ENCODE results near the gene KBTBD8. TPM values are rescaled to one million over a fixed set of nuclear protein-coding genes. Genes with fewer than 3 reads are reported as not detected.

The KBTBD8 gene
- total and polyA plus RNA-seq, 2 of the 13 experiments (the other 11 are each of a cell fraction or from before 2014, with no cell fraction given) = 1.1 to 7.6 TPM

DNA sequence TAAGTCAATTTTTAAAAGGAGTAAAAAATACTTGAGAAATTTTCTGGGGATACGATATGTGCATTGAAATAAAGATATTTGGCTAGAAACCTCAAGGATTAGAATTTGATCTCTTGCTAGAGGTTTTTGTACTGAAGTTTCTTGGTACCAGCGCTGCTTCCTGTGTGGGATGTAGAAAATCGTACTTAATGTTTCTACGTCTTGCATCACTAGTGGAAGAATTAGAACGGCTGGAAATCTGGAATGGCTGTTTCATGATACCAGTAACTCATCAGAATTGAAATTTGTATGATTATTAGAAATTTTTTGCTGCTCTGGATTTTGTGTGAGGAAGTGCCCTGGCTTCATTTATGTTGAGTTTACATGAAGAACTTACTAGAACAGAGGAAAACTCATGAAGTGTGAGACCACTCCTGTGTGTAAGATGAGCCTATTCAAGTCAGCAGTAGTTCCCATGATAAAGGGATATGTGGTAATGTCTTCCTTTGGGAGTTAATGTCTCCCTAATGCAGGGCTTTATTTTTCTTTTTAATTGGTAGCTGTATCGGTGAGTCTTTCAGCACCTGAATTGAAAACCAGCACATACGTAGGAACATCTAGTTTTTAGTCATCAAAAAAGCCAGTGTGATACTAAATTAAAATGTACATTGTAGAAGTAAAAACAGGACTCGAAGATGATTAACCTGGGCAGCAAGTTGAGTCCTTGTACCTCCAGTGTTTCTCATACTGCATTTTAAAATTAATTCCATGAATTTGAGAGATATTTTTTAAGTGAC, 3.2 kb downstream of the KBTBD8 start (continued):
- TF ChIP-seq HDAC1 (CRISPR knock-in tag; IDR thresholded peaks at IDR 0.05) (no peak), KDM4B (CRISPR knock-in tag; IDR thresholded peaks at IDR 0.05) (no peak)
- TF ChIP-seq, protein P1, sequence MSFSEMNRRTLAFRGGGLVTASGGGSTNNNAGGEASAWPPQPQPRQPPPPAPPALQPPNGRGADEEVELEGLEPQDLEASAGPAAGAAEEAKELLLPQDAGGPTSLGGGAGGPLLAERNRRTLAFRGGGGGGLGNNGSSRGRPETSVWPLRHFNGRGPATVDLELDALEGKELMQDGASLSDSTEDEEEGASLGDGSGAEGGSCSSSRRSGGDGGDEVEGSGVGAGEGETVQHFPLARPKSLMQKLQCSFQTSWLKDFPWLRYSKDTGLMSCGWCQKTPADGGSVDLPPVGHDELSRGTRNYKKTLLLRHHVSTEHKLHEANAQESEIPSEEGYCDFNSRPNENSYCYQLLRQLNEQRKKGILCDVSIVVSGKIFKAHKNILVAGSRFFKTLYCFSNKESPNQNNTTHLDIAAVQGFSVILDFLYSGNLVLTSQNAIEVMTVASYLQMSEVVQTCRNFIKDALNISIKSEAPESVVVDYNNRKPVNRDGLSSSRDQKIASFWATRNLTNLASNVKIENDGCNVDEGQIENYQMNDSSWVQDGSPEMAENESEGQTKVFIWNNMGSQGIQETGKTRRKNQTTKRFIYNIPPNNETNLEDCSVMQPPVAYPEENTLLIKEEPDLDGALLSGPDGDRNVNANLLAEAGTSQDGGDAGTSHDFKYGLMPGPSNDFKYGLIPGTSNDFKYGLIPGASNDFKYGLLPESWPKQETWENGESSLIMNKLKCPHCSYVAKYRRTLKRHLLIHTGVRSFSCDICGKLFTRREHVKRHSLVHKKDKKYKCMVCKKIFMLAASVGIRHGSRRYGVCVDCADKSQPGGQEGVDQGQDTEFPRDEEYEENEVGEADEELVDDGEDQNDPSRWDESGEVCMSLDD (CRISPR knock-in tag; IDR thresholded peaks at IDR 0.05; ENCODE audit: borderline replicate concordance) = no peak
- TF ChIP-seq, protein P2, sequence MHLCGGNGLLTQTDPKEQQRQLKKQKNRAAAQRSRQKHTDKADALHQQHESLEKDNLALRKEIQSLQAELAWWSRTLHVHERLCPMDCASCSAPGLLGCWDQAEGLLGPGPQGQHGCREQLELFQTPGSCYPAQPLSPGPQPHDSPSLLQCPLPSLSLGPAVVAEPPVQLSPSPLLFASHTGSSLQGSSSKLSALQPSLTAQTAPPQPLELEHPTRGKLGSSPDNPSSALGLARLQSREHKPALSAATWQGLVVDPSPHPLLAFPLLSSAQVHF (CRISPR knock-in tag; IDR thresholded peaks at IDR 0.05) = no peak

DNA sequence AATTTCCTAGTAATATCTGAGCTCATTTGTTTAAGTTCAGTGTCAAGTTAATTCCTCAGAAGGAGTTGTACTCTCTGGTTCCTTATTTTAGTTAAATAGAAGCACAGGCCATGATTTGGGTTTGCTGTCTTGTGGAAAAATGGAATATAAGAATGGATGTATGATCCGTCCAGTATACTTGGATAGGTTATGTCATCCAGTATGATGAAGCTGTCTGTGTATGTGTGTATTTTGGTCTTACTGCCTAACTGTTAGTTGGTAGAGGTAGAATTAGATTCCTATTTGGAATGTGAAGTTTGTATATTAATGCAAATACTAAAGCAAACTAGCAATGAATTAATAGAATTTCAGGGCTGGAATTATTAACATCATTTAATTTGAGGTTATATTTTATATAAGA, 7.9 kb downstream of the KBTBD8 start:
- Histone ChIP-seq H3K27ac (ENCODE audit: extremely low read length, insufficient read depth, low read length) (no peak overlapping the region), H2AFZ (ENCODE audit: low read length) (no peak overlapping the region), H3K9ac (ENCODE audit: insufficient read depth, low read depth, low read length) (no peak overlapping the region), H3K4me1 (ENCODE audit: insufficient read depth, low read length) (no peaks in the 10 kb centered on the region), H3K27me3 (ENCODE audit: control insufficient read depth in 1 of 2, insufficient read depth in 2 of 2, low read length in 2 of 2) (no peaks in the 10 kb centered on the region), H3K4me2 (ENCODE audit: low read depth, low read length) (no peak overlapping the region), H3K9me3 (ENCODE audit: low read length) (no peaks in the 10 kb centered on the region), H4K20me1 (ENCODE audit: insufficient read depth, low read length) (no peaks in the 10 kb centered on the region), H3K4me3 (replicated peaks in 1 of 3; ENCODE audit: insufficient read depth in 1 of 3, low read depth in 2 of 3, low read length in 3 of 3) (no peak overlapping the region), H3K36me3 (replicated peaks in 1 of 2; ENCODE audit: control insufficient read depth in 1 of 2, insufficient read depth in 2 of 2, low read length in 2 of 2) (peaks cover 0 to 4% of the 10 kb centered on the region in 2 experiments; a peak in 1 of 5 replicates), H3K79me2 (ENCODE audit: insufficient read depth, low read length) (no peaks in the 10 kb centered on the region)
- FAIRE-seq (no peak), DNase-seq (ENCODE audit: low spot score) (no peak), ATAC-seq (no peak)
- in situ Hi-C loops (cut with HindIII; ENCODE audit: extremely low pct_ligation_motif_present, low pct_unique_long_range_greater_than_20kb) = no loop called here
- WGBS (ENCODE audit: low lambda C conversion rate) = 100% methylated on average over 1 of the region's 1 CpG
- ChIA-PET POLR2A (no interaction called here), CTCF (ENCODE audit: low intra/inter-chr PET ratio, low total read pairs) (no interaction called here)
- BruUV-seq (replicated peaks) = no TSS peak
- intact Hi-C loops (cut with micrococcal nuclease; ENCODE audit: unreplicated experiment) = no loop called here
- no peak for TF ChIP-seq ZNF367 (CRISPR knock-in tag; IDR thresholded peaks at IDR 0.05; ENCODE audit: borderline replicate concordance)
- TF ChIP-seq NCOR1 (IDR thresholded peaks at IDR 0.05; ENCODE audit: borderline replicate concordance, low read length) = no peak
- no peak for TF ChIP-seq ZNF451 (CRISPR knock-in tag; IDR thresholded peaks at IDR 0.05)
- no peak for TF ChIP-seq DR1 (CRISPR knock-in tag; IDR thresholded peaks at IDR 0.05)
- TF ChIP-seq ZNF124 (CRISPR knock-in tag; IDR thresholded peaks at IDR 0.05) = no peak
- no peak for TF ChIP-seq ARNTL (CRISPR knock-in tag; IDR thresholded peaks at IDR 0.05)
- TF ChIP-seq ZNF292 (CRISPR knock-in tag; IDR thresholded peaks at IDR 0.05; ENCODE audit: borderline replicate concordance, low read depth) = no peak
- TF ChIP-seq, protein P3, sequence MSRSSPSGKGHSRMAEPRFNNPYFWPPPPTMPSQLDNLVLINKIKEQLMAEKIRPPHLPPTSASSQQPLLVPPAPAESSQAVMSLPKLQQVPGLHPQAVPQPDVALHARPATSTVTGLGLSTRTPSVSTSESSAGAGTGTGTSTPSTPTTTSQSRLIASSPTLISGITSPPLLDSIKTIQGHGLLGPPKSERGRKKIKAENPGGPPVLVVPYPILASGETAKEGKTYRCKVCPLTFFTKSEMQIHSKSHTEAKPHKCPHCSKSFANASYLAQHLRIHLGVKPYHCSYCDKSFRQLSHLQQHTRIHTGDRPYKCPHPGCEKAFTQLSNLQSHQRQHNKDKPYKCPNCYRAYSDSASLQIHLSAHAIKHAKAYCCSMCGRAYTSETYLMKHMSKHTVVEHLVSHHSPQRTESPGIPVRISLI (CRISPR knock-in tag; IDR thresholded peaks at IDR 0.05; ENCODE audit: borderline replicate concordance) = no peak
- no peak for TF ChIP-seq ZNF264 (CRISPR knock-in tag; IDR thresholded peaks at IDR 0.05)
- no peak for TF ChIP-seq HNF4A (CRISPR knock-in tag; IDR thresholded peaks at IDR 0.05)
- no peak for TF ChIP-seq ZNF570 (CRISPR knock-in tag; IDR thresholded peaks at IDR 0.05; ENCODE audit: borderline replicate concordance)
- no peak for TF ChIP-seq ZNF558 (CRISPR knock-in tag; IDR thresholded peaks at IDR 0.05; ENCODE audit: borderline replicate concordance)
- TF ChIP-seq ZNF619 (CRISPR knock-in tag; IDR thresholded peaks at IDR 0.05) = no peak
- TF ChIP-seq PTBP1 (IDR thresholded peaks at IDR 0.05; ENCODE audit: low read depth, low read length, poor library complexity, severe bottlenecking) = no peak
- TF ChIP-seq, protein P4, sequence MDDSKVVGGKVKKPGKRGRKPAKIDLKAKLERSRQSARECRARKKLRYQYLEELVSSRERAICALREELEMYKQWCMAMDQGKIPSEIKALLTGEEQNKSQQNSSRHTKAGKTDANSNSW (CRISPR knock-in tag; IDR thresholded peaks at IDR 0.05; ENCODE audit: borderline replicate concordance) = no peak

Data from HepG2 (cell line).